DMS 273 (cell line): ENCODE measurements around the gene ACAD8.

Source experiments
- DNase-seq: peaks from one replicate; lab custom pipeline; 2025; ENCODE audit not compliant: unreplicated experiment; lab: John Stamatoyannopoulos, UW

ACAD8 gene

DNA sequence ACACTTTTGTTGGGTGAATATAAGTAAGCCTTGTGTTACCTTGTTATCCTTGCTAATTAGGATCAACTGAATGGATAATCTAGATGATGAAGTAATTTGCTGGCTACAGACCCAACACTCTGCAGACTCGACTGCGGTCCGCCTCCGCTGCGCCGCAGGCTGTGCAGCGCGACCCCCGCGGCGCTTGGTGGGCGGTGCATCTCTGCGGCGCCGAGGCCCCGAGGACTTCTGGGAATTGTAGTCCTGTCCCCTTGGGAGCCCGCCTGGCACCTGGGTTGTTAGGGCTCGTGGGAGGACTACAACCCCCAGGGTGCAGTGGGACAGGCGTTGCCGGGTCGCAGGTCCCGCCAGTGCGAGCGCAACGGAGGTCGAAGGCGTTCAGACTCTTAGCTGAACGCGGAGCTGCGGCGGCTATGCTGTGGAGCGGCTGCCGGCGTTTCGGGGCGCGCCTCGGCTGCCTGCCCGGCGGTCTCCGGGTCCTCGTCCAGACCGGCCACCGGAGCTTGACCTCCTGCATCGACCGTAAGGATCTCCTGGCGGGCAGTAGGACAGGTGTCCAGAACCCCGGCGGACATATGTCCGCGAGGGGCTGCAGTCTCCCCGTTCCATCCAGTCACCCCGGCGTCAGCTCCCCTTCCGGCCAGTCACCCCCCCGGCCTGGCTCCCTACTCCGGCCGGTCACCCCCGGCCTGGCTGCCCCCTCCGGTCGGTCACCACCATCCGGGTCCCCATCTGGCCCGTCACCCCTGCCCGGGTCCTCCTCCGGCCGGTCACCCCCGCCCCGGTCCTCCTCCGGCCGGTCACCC is at the start of gene ACAD8, which contains the start of gene THYN1:
Gene ACAD8 (plus strand): TSS at position 381 of the 806 bp plus-strand sequence. CDS start 33 bp downstream, at position 414.
Gene THYN1 (minus strand): TSS at position 165 of the 806 bp plus-strand sequence. CDS start 470 bp downstream, outside the sequence.
- DNase-seq, result peak; percentile 98

DNA sequence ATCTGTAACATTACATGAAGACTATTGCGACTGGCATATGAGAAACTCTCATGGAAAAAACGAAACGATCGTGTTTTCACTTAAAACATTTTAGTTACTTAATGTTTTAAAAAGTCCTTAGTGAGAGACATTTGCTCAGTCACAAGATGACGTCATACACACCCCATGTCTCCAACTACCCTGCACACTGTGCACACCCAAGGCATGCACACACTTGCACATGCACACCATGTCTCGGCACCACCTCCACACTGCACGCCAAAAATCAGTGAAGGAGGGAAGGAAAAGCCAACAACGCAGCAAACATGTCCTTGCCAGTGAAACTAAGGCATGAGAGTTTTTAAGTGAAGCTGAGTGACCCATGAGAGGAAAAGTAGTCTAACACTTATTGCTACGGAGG is 47.6 kb upstream of the ACAD8 start:
- DNase-seq, result no peak

DNA sequence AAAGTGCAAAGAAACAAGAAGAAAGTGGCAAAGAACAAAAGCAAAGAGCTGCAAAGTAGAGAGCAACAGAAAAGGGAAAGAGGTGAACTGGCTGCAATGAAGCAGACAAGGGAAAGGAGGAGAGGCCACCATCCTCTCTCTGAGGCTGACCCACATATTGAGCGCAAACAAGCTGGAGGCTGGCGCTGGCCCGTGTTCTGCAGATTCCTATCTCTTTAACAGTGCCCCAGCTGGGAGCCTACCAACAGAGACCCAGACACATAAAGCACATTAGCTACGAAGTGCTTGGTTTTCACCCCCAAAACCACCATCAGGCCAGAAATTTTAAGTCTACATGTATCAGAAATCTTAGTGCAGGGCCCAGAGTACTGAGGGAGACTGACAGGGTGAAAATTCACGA is 47.2 kb upstream of the ACAD8 start:
- DNase-seq, result no peak

DNA sequence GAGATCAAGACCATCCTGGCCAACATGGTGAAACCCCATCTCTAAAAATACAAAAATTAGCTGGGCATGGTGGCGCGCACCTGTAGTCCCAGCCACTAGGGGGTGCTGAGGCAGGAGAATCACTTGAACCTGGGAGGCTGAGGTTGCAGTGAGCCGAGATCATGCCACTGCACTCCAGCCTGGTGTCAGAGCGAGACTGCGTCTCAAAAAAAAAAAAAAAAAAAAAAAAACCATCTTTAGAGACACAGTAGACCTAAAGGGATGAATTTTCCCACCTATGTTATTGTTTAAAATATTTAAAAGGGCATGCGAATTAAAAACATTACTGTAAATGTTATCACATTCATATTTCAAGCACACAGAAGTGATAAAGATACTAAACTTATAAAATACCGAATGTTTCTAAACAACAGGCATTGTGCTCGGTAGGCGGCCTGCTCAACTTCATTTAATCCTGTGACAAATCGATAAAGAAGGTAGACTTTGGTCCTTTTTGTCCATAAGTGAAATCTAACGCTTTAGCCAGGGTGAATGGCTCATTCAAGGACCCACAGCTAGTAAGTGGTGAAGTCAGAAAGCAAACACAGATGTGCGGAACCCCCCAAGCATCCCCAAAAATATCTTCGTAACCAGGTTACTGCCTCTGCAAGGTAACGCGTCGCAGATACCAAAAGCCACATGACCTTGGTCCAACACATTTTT is 45.7 kb upstream of the ACAD8 start:
- peak; percentile 47 for DNase-seq

DNA sequence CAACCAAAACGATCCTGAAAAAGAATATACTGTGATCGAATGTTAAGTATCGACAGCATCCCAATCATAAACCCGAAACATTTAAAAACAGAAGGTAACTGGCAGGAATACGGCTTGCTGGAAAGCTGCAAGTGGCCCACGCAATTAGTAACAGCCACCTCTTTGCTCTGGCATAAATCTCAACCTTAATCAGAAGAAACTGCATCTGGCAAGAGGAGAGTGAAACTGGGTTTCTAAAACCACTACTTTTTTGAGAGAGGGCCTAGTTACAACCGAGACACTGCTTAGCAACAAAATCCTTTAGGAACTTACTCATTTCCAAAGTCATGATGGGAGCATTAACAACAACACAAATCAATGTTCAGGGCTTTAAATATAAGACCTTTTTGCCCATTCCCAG is 37.5 kb upstream of the ACAD8 start:
- no peak for DNase-seq

DNA sequence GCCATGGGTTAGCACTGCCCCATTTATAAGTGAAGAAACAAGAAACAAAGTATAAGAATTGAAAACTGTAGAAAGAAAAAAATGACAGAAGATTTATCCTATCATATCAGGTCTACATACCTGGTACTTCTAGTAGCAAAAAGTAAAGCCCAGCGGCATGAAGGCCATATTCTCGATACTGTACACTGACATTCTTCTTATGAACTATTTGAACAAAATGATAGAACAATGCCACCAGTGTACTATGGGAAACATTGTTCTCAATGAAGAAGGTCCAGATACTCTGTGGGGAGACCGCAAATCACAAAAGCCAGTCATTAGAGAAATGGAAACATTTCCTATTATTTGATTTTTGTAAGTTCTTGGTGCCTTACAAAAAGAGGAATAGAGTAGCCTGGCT is 36.6 kb upstream of the ACAD8 start:
- no peak for DNase-seq

DNA sequence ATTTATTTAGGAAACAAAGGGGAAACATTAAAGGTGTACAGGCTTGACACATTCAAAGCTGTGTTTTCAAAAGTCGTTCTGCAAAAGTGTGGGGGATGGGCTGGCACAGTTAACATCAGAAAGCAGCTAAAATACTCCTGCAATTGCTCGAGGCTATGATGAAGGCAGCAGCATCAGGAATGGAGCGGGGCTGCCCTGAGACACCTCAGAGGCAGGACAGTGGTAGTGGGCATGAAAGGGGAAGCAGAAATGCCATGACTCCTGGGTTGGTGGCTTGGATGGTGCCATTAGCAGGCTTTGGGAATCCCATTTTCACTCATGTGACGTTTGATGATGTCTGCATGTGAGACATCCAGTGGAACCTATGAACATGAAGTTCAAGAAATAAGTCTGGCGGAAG is 30.2 kb upstream of the ACAD8 start:
- peak; percentile 32 for DNase-seq

DNA sequence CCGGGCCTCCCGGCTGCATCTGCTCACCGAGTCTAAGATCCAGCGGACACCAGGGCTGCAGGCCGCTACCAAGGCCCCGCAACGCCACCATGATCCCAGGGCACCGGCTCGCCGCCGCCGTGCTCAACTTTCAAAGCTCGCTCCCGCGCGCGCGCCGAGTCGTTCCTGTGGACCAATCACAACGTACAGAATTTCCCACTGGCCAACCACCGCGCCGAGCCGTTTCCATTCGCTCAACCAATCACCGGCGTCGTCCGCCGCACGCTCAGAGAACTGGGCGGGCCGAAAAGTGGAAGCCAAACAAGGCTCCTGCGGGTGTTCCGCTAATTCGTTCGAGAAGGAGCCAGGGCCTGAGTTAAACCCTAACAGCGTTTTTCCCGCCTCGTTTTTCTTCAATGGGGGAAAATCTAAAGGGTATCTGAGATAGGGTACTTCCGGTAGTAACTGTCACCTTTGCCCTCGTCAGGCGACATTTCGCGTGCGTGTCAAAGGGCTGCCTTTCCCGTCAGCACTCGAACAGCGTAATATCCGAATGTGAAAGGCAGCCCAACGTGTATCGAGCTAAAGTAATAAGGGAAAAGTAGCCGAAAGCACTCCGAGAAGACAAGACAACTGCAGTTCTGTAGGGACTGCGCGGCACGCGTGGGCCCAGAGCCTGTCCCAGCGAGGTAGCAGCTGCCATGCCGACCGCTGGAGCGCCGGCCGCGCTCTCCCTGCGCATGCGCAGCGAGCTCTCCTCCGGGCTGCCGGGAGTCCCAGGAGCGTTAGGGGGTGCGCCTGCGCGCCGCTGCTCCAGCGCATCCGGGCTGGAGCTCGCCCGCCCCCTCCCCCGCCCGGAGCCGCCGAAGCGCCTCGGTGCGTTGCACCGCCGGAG is 29.3 kb upstream of the ACAD8 start, which contains the start of the genes NCAPD3 and VPS26B:
Gene NCAPD3 (minus strand): TSS at position 132 of the 874 bp plus-strand sequence. CDS start 41 bp downstream, at position 91.
Gene VPS26B (plus strand): TSS at position 836 of the 874 bp plus-strand sequence. CDS start 452 bp downstream, outside the sequence.
- DNase-seq, result peak; percentile 98

DNA sequence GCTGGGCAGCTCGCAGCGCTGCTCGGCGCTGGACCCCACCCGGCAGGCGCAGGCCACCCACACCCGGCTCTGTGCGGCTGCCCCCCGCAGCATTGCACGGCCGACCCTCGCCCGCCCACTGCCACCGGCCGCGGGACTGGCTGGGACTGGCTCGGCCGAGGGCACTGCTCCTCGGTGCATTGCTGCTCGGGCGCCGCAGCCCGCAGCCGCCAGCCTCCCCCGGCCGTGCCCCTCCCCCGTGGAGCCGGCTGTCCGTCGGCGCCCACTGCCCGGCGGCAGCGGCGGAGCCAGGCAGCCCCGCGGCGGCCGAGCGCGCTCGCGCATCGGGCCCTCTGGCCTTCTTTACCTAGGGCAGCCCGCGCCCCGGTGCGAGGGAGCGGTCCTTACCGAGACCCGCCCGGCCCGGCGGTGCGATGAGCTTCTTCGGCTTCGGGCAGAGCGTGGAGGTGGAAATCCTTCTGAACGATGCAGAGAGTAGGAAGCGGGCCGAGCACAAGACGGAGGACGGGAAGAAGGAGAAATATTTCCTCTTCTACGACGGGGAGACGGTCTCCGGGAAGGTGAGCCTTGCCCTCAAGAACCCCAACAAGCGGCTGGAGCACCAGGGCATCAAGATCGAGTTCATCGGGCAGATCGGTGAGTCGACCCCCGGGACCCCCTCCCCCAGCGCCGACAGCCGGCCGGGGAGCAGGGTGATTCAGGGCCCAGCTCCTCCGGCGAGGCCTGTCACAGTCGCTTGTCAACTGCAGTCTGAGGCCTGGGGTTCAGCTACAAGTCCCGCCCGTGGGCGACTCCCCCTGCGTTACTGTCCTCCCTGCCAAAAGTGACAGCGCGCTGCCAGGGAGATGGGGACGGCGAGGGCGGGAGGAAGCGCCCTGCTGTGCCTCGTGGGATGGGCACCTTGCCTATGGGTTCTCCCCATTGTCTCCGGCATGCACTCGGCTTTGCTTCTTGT is 28.4 kb upstream of the ACAD8 start:
- peak; percentile 62 for DNase-seq

DNA sequence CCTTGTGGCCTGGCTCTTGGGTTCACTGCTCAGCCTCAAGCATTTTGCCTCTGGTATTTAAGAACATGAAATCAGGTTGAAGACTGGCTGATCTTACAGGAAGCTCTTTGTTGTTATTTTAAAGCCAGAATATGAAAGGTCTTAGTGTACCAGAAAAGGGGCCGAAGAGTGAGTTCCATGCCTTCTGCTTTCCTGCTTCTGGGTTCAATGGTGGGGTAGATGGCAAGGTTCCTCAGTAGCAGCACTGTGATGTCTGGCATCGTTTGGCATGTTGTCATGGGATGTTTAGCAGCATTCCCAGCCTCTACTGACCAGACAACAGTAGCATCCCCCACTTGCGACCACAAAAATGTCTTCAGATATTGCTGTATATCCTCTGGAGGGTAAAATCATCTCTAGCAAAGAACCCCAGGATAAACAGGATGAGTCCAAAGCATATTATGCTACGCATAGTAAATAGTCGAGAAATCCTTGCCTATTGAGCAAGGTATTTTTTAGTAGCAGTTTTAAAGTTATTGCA is 26.5 kb upstream of the ACAD8 start:
- DNase-seq, result no peak

DNA sequence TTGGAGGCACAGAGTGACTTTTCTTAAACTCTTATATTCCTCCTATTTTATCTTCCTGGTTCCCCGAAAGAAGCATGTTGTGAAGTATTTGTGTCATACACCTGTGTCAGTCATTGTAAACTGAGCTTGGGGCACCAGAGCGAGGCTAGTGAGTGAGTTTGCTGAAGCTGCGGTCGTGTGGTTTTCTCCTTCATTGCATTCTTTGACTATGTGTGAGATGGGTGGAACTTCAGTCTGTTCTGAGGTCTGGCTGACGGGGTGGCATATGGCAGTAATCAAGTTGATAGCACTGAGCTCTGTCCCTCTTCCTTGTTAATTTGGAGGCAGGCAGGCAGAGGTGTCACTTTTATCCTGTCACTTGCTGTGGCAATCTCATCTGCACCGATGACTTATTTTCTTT is 24.7 kb upstream of the ACAD8 start:
- DNase-seq, result peak; percentile 13

DNA sequence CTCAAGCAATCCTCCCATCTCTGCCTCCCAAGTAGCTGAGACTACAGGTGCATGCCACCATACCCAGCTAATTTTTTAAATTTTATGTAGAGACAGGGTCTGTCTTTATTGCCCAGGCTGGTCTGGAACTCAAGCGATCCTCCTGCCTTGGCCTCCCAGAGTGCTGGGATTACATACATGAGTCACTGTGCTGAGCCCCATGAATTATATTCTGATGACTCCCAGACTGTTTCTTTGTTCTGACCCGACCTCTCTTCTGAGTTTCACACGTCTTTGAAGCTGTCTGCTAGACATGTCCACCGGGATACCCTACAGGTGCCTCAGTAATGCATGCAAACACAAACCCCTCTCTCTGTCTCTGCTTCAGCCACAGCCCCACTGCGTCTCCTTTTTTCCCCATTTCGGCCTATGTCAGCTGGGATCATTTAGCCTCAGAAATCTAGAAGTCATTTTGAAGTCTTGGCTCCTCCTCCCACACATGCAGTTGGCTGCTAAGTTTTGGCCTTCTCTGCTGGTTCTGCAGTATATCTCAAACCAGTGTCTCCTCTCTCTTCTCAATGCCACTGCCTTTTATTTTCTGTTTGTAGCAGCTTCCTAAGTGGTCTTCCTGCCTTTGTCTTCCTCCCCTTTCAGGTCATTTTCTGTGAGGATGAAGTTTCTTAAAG is 24.1 kb upstream of the ACAD8 start:
- no peak for DNase-seq

DNA sequence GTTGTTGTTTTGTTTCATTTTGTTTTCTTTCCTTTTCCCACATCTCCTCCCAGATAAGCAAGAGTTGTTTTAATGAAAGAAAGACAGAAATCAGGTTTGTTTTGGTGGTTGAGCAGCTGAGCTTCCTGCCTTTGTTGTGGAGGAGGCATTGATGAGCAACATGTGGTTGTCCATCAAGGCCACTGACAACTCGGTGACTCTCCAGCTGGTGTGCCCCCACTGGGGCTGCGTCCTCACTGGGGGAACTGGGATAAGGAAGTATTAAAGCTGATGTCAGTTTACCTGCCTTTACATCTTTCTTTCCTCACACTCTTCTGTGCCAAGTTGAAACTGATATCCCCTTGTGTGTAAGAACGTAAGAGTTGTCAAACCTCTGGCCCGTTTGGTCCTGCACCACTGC is 23.0 kb upstream of the ACAD8 start:
- DNase-seq, result no peak

DNA sequence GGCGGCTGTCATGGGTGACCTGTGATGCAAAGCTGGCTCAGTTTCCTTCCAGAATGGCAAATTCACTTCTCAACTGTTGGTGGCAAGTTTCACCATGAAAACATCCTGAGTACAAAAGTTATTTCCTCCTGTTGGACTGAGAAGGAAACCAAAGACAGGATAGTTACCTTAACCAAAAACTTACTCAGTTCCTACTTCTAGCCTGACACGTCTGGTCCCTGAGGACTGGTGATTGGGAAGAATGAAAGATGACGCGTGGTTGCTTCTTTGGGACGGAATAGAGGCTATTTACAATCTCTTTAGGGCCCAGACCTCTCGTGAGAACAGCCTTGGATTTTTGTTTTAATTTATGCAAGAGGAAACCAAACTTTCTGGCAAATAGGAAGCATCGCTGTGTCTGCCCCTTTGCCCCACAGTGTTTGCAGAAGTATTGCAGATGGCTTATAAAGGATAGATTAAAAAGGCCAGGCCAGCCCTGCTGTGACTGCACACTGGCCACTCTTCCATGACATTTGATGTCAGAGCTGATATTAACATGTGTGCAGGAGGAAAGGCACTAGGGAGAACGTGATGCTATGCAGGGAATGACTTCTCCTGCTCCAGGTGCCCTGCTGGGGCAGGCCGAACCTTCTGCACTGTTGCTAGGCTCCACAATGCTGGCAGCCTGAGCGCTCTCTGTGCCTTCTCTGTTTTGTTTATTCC is 21.3 kb upstream of the ACAD8 start:
- no peak for DNase-seq

DNA sequence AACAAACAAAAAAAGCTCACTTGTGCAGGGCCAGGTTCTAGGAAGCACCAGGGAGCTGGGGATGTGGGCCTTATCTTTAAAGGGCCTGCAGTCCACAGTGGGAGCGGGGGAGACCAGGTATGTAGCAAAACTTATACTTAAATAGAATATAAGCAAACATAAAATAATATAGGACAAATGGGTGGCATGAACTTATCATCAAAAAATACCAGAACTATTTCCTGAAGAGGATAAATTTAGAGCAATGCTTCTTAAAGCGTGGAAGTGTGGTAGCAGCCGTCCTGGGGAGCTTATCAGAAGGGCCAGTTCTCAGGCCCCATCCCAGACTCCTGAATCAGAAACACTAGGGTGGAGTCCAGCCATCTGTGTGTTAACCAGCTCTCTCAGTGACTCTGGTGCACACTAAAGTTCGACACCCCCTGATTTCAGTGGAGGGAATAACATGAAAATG is 19.6 kb upstream of the ACAD8 start:
- no peak for DNase-seq

DNA sequence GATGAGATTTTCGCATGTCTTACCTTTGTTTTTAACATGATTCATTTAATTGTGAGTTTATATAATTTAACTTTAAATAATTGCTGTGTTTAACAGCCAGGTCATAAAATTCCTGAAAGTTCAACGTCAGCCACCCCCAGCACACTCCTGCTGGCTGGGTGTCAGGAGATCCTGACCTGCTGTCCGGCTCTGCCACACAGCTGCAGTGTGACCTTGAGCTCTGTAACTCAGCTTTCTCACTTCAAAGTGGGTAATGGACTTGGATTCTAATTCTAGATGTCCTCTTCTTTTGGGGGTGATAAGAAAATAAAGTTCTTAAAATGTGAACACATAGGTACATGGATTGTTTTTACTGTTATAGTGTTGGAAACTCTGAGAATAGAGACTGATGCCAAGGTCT is 18.0 kb upstream of the ACAD8 start:
- no peak for DNase-seq

DNA sequence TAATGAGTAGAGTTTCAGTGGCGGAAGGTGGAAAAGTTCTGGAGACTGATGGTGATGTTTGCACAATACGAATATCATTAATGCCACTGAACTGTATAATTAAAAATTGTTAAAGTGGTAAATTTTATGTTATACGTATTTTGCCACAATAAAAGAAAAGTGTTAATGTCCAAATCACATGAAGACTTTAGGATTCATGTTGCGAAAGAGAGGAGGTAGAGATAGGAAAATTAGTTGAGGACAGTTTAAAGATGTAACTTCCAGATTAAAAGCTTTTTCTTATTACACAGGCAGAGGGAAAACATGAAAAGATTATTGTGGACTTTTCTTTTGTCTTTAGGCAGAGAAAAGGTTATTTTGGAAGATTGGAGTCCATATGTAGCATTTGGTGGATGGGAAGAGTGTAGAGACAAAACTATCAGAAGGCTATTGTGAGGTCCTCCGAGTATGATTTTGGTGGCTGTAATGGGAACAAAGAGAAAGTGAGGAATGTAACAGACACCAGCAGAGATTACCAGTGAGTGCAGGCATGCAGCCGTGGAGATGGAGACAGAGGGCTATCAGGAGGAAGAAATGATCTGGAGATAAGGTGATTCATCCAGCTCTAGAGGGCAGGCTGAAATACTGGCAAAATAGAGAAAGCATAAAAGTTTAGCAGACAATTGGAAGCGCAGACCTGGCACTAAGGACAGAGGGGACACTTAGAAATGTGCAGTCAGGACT is 16.4 kb upstream of the ACAD8 start:
- no peak for DNase-seq

DNA sequence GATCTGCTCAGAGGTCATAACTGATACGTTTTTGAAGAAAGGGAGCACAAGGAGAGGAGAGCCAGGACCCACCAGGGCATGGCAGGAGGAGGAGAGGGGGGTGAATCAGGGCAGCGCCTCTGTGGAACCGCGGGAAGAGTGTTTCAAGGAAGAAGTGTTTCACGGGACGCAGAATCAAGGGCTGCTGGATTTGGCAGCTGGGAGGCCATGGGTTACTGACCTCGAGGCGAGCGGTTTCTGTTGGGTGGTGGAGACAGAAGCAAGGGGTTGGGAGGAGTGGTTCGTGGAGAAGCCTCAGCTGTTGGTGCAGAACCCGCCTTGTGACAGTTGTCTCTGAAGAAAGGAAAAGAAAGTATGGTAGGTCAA is 15.8 kb upstream of the ACAD8 start:
- DNase-seq, result no peak
